HL-60/S4 (cell line): ENCODE measurements around the gene POLR3E.
"Not testable (repeated sequence)": the region's sequence is repeated elsewhere in the genome, so short reads cannot be mapped to it uniquely, and the experiment has no call there.

Experiments used
- in situ Hi-C: fragments of 300-500 bp; cut with MboI; formaldehyde crosslinking; loops from 2 replicates; pipeline ENCODE4 v1.14.3; 2022; ENCODE audit warnings: low sequenced_read_pairs

The POLR3E gene

DNA sequence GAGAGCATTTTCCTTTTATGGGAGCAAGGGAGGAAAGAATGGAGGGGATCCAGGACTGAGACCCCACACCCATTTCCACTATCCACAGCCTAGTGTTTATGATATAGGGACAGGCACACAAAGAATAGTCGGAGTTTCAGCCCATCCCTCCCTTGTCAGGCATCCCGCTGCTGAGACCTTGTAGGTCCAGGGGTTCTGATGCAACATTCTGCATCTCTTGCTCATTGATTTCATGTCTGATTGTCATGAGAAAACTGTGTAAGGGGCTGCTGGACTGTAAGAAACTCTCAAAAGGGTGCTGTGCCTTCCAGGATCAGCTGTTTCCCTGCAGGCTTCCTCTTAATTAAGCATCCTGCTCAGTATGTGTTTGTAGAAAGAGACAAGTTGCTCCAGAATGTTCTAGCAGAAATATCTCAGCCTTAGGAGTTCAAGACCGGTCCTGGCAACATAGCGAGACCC lies 5.3 kb upstream of the POLR3E start:
- in situ Hi-C loops, result loop anchor here (10.0 kb wide), 1 partner anchor 287 kb away; the partner anchor contains the start of genes MOSMO and PDZD9

DNA sequence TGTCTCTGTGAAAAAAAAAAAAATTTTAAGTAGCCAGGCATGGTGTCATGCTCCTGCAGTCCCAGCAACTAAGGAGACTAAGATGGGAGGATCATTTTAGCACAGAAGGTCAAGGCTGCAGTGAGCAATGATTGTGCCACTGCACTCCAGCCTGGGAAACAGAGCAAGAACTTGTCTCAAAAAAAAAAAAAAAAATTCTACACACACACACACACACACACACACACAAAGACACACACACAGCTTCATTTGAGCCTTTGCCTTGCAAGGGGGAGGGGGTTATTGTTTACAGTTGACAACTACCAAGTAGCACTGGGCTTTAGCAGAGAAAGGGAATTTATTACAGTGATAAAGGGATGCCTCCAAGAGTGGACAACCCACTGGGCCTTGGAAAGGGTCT lies 4.9 kb upstream of the POLR3E start:
- in situ Hi-C loops, result loop anchor here (10.0 kb wide), 1 partner anchor 288 kb away; the partner anchor contains the start of genes MOSMO and PDZD9

- in situ Hi-C loops, result loop anchor here (10.0 kb wide), 1 partner anchor 289 kb away; the partner anchor contains the start of genes MOSMO and PDZD9
Measured at GRCh38 chr16:22293137-22294106, 3.8 kb upstream of the POLR3E start.

DNA sequence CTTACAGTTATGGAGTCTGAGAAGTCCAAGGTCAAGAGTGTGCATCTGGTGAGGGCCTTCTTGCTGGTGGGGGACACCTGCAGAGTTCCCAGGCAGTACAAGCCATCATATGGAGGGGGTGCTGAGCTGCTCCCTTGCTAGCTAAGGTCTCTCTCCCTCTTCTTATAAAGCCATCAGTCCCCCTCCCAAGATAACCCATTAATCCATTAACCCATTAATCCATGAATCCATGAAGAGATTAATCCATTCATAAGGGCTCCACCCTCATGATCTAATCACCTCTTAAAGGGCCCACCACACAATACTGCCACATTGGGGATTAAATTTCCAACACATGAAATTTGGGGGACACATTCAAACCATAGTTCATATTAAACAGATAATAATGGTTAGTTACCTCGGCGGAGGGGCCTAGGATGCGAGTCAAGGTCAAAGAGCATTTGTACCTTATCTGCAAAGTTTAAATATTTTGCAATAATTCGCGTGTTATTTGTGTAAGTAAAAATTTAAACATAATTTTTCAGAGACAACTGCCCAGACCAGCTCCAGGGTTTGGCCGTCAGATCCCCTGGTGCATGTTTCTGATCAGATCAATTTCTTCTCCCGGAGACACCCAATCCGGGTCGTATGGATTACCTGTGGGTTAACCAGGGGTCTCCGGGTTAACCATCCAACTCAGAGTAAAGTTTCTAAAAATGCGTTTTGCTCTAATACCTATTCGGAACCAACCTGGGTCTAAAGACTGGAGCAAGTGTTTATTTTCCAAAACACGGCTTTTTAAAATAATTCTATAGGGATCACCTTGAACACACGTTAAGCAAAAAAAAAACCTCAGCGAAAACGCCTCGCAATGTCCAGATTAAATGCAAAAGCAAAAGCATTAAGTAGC lies 740 bp upstream of the POLR3E start:
- in situ Hi-C loops, result loop anchor here (5.0 to 10.0 kb wide), 2 partner anchors 94 to 292 kb away; partner anchors contain the start of genes MOSMO and PDZD9

GRCh38 chr16:22297871-22298733 lies 893 bp downstream of the POLR3E start:
- in situ Hi-C loops, result loop anchor here (5.0 to 10.0 kb wide), 2 partner anchors 96 to 293 kb away; partner anchors contain the start of genes MOSMO and PDZD9

DNA sequence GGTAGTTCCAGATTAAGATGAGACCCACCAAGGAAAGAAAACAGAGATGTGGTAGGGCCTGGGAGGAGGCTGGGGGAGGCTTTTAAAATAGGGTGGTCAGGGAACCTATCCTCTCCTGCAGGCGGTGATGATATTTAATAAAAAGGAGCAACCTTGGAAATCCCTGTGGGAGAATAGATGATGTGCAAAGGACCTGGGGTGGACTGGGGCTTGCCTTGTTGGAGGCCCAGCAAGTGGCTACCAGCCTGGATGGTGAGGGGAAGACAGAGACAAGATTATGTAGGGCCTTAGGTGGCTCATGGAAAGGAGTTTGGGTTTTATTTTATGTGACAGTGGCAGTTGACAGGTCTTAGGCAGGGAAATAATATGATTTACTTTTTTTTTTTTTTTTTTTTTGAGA lies 1.8 kb downstream of the POLR3E start:
- in situ Hi-C loops, result loop anchor here (5.0 to 10.0 kb wide), 2 partner anchors 97 to 294 kb away; partner anchors contain the start of genes MOSMO and PDZD9

DNA sequence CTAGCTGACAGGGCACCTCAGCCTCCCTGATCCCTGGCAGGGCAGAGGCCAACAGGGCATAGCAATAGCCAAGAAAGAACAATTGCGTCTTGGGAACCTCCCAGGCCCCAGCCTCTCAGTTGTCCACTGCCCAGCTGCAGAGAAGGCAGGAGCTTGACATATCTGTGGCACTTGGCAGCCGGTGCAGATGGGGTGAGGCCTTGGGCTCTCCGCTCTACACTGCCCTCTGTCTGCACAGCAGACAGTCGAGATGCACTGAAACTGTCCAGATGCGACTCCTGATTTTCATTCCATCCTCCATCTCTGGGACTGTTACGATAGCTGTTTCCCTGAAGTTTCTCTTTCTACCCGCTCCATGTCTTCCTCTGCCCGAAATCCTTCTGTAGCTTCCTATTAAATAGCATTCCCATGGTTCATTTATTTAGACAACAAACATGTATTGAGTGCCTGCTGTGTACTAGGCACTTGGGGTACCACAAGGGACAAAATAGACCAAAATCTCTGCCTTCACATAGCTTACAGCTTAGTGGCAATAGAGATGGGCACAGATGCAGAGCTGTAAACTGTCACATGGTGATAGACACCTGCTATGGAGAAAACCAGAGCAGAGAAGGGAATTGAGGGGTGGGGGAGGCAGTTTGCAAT lies 3.3 kb downstream of the POLR3E start:
- in situ Hi-C loops, result no loop called here

GRCh38 chr16:22301423-22301822 lies 4.2 kb downstream of the POLR3E start:
- in situ Hi-C loops, result not testable (repeated sequence)

DNA sequence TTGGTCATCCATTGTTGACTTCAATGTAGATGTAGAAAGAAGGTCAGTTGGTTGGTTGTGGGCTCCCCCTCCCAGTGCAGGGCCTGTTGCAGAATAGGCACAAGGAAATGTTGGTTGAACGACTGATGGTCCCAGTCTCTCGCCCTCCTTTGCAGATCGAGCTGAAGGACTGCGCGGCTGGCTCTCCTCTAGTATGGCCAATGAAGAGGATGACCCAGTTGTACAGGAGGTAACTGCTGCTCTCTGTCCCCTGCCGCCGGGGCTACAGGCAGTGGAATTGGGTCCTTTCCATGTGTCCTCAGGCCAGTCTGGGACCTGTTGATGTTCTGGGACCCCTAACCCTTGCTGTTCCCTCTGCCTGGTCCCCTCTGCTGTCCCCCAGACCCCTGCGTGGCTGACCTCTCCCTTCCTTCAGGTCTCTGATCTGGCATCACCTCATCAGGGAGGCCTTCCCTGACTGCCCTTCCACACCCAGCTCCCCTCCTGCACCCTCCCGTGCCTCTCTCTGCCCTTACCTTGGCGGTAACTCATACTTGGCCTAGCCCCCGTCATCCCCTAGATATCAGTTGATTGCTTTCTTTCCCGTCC lies 5.7 kb downstream of the POLR3E start:
- in situ Hi-C loops, result no loop called here

DNA sequence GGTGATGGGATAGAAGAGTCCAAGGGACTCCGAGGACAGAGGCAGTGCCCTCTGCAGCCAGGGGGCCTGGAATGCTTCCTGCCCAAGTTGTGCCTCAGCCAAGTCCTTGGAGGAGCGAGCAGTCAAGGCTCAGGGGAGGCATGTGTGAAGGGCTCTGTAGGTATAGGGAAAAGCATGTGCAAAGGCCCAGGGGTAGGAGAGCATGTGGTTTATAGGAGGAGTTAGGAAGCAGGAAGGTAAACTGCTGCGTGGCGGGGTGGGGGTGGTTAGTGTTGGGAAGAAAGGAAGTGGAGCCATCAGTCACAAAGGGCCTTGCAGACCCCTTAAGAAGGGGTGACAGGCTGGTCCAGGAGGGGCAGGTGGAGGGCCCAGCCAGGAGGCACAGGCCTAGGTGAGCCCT lies 7.2 kb downstream of the POLR3E start:
- in situ Hi-C loops, result no loop called here

- in situ Hi-C loops, result no loop called here
Measured at GRCh38 chr16:22306788-22307187, 9.6 kb downstream of the POLR3E start.

GRCh38 chr16:22307838-22308237 lies 10.6 kb downstream of the POLR3E start:
- in situ Hi-C loops, result no loop called here

DNA sequence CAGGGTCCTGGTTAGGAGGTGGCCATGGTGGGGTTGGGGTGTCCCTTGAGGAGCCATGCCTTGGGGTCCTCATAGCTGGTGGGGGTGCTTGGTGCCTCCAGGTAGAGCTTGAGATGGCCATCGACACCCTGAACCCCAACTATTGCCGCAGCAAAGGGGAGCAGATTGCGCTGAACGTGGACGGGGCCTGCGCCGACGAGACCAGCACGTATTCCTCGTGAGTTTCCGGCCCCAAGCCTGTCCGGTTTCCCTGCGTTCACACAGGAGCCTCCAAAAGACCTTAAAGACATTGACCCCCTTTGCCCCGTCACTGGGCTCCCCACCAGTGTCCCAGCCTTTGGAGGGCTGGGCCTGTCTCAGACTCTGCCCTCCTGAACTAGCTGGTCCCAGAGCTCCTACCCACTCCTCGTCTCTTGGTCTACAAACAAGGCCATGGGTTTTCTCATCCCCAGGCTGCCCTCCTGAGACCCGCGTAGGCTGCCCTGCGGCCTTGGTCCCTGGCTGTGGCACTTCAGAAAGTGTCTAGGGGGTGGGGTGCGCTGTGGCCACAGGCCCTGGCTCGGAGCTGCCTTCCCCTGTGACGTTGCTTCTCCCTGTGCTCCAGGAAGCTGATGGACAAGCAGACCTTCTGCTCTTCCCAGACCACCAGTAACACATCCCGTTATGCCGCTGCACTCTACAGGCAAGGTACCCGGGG lies 11.8 kb downstream of the POLR3E start:
- in situ Hi-C loops, result no loop called here

DNA sequence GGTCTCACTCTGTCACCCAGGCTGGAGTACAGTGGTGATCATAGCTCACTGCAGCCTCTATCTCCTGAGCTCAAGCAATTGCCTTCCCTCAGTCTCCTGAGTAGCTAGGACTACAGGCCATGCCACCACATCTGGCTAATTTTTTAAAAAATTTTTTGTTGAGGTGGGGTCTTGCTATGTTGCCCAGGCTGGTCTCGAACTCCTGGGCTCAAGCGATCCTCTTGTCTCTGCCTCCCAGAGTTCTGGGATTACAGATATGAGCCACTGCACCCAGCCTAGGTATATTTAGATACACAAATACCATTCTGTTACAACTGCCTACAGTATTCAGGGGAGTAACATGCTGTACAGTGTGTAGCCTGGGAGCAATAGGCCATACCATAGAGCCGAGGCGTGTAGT lies 14.3 kb downstream of the POLR3E start:
- in situ Hi-C loops, result no loop called here

GRCh38 chr16:22312897-22313781 lies 15.9 kb downstream of the POLR3E start:
- in situ Hi-C loops, result no loop called here

- in situ Hi-C loops, result no loop called here
Measured at GRCh38 chr16:22313876-22314470, 16.8 kb downstream of the POLR3E start.
